ENCODE measurements around the gene AFF1. TPM values are rescaled to one million over a fixed set of nuclear protein-coding genes. Genes with fewer than 3 reads are reported as not detected.

The AFF1 gene
- total and polyA plus RNA-seq, 2 of the 4 experiments (the other 2 are of a cell fraction): 7.0 to 9.6 TPM

- H4K20me1 ChIP-seq (ENCODE audit: insufficient read depth, low read length): peaks cover 23% of the 10 kb centered on the region; the same call in 1 of the 2 replicates
- no peak overlapping the region for H2BK20ac ChIP-seq (ENCODE audit: low read depth, low read length)
- H2BK5ac ChIP-seq (ENCODE audit: low read depth, low read length, poor library complexity, severe bottlenecking): no peak overlapping the region
- H3K9me3 ChIP-seq (ENCODE audit: control insufficient read depth, insufficient read depth, low read length): no peaks in the 10 kb centered on the region
- POLR2A ChIA-PET (ENCODE audit: unreplicated experiment): no interaction called here
- peaks cover 9% of the 10 kb centered on the region for H3K4me1 ChIP-seq (ENCODE audit: control insufficient read depth, insufficient read depth, low read length)
- in situ Hi-C loops (cut with MboI; ENCODE audit: low sequenced_read_pairs) (no loop called here), dilution Hi-C loops (cut with HindIII; ENCODE audit: low sequenced_read_pairs, unreplicated experiment) (no loop called here), intact Hi-C loops (cut with micrococcal nuclease) (no loop called here)
- no peak overlapping the region for H3K4ac ChIP-seq (ENCODE audit: low read depth, low read length)
- H3K4me3 ChIP-seq (ENCODE audit: insufficient read depth, low read depth, low read length): no peak overlapping the region
- H3K18ac ChIP-seq (ENCODE audit: low read depth, low read length): no peak overlapping the region
- H3K23ac ChIP-seq (ENCODE audit: low read depth, low read length): no peak overlapping the region
- DNase-seq: no peak
- no peak overlapping the region for H2AK5ac ChIP-seq (ENCODE audit: low read depth, low read length)
- peaks cover 31 to 64% of the 10 kb centered on the region in 2 experiments for H3K79me1 ChIP-seq (ENCODE audit: low read depth in 1 of 2, low read length in 2 of 2)
- WGBS, 2 experiments (ENCODE audit: extremely low coverage in 2 of 2, insufficient read length in 1 of 2): no CpG with 5 or more reads among the region's 6 CpGs
- H2AK9ac ChIP-seq (replicated peaks; ENCODE audit: low read depth, low read length, poor library complexity): no peak overlapping the region
- CTCF ChIA-PET: no interaction called here
- no peak overlapping the region for H3K27ac ChIP-seq (ENCODE audit: insufficient read depth, low read length)
- H2BK15ac ChIP-seq (ENCODE audit: low read depth, low read length): no peak overlapping the region
- H2AFZ ChIP-seq (replicated peaks; ENCODE audit: low read length, poor library complexity): no peak overlapping the region
- no peak for ATAC-seq (ENCODE audit: low read depth)
- H4K8ac ChIP-seq (ENCODE audit: low read depth in 2 of 2, low read length in 2 of 2): no peak overlapping the region
- no peak overlapping the region for H4K91ac ChIP-seq (ENCODE audit: insufficient read depth, low read depth, low read length)
- no peak overlapping the region for H3K4me2 ChIP-seq (ENCODE audit: low read depth, low read length)
- H3K14ac ChIP-seq (replicated peaks; ENCODE audit: low read depth, low read length): no peak overlapping the region
- H4K5ac ChIP-seq (ENCODE audit: low read depth, low read length): no peak overlapping the region
- no peaks in the 10 kb centered on the region for H3K27me3 ChIP-seq (ENCODE audit: control insufficient read depth, insufficient read depth, low read length)
- BruUV-seq (replicated peaks): no TSS peak
- H2BK120ac ChIP-seq (ENCODE audit: low read depth, low read length): no peak overlapping the region
- no peak overlapping the region for H3K9ac ChIP-seq (ENCODE audit: low read depth, low read length)
- TF ChIP-seq RCOR1 (IDR thresholded peaks at IDR 0.05; ENCODE audit: insufficient replicate concordance, low read length) (no peak), NFE2L2 (IDR thresholded peaks at IDR 0.05; ENCODE audit: low read depth, low read length) (no peak), POLR2A (IDR thresholded peaks at IDR 0.05; ENCODE audit: low read depth, low read length) (no peak), USF2 (IDR thresholded peaks at IDR 0.05; ENCODE audit: low read depth, low read length) (no peak), MAZ (IDR thresholded peaks at IDR 0.05; ENCODE audit: borderline replicate concordance, low read depth, low read length) (no peak), RAD21 (IDR thresholded peaks at IDR 0.05; ENCODE audit: low read length) (no peak), ELK1 (IDR thresholded peaks at IDR 0.05; ENCODE audit: borderline replicate concordance, low read depth, low read length) (no peak), CEBPB (IDR thresholded peaks at IDR 0.05; ENCODE audit: low read depth, low read length) (no peak), CTCF (conservative IDR thresholded peaks at IDR 0.05; ENCODE audit: low read depth, low read length) (no peak), CHD1 (IDR thresholded peaks at IDR 0.05; ENCODE audit: low read depth, low read length) (no peak), MAFK (IDR thresholded peaks at IDR 0.05; ENCODE audit: low read depth, low read length) (no peak), SMC3 (IDR thresholded peaks at IDR 0.05; ENCODE audit: low read depth, low read length) (no peak), MXI1 (IDR thresholded peaks at IDR 0.05; ENCODE audit: borderline replicate concordance, low read depth, low read length) (no peak), BHLHE40 (IDR thresholded peaks at IDR 0.05; ENCODE audit: low read depth, low read length) (no peak), RFX5 (IDR thresholded peaks at IDR 0.05; ENCODE audit: low read depth, low read length) (no peak), FOS (IDR thresholded peaks at IDR 0.05; ENCODE audit: low read depth, low read length) (no peak)
- no peak overlapping the region for H3K56ac ChIP-seq (ENCODE audit: extremely low read depth, insufficient read depth, low read length)
- peaks cover 12% of the 10 kb centered on the region for H3K9me1 ChIP-seq (ENCODE audit: insufficient read depth, low read length)
- H3K36me3 ChIP-seq (ENCODE audit: control insufficient read depth, insufficient read depth, low read length): no peaks in the 10 kb centered on the region; the same call in 1 of the 2 replicates
These were observed 90.8 kb downstream of the AFF1 start for GRCh38 chr4:87025614-87026041.

Measured in IMR-90 (cell line).